ENCODE data around the gene TMEM37. TPM values are rescaled to one million over a fixed set of nuclear protein-coding genes. Genes with fewer than 3 reads are reported as not detected.
A peak's percentile ranks its signal among the peaks of the same experiment; 100 is the strongest.

The TMEM37 gene
- total RNA-seq, 1 donor from 2014 or later, result 85.7 TPM

- ATAC-seq (no peak), DNase-seq (ENCODE audit: low spot score) (no peak)
Observed at GRCh38 chr2:119416299-119416923, 15.2 kb upstream of the TMEM37 start.

GRCh38 chr2:119417908-119418307 lies 13.7 kb upstream of the TMEM37 start:
- ATAC-seq (no peak), DNase-seq (ENCODE audit: low spot score) (no peak)

GRCh38 chr2:119419065-119419464 lies 12.6 kb upstream of the TMEM37 start:
- ATAC-seq, result no peak
- DNase-seq (ENCODE audit: low spot score), result no peak

GRCh38 chr2:119419803-119420508 lies 11.7 kb upstream of the TMEM37 start:
- peak; percentile 26 for ATAC-seq
- DNase-seq (ENCODE audit: low spot score), result no peak

GRCh38 chr2:119421304-119421703 lies 10.3 kb upstream of the TMEM37 start:
- ATAC-seq (no peak), DNase-seq (ENCODE audit: low spot score) (no peak)

GRCh38 chr2:119421741-119422140 lies 9.9 kb upstream of the TMEM37 start:
- no peak for ATAC-seq
- no peak for DNase-seq (ENCODE audit: low spot score)

GRCh38 chr2:119422360-119423107 lies 9.1 kb upstream of the TMEM37 start:
- DNase-seq (ENCODE audit: low spot score), result no peak
- ATAC-seq, result no peak

- ATAC-seq, result no peak
- no peak for DNase-seq (ENCODE audit: low spot score)
Observed at GRCh38 chr2:119423108-119423444, 8.6 kb upstream of the TMEM37 start.

- no peak for ATAC-seq
- no peak for DNase-seq (ENCODE audit: low spot score)
Observed at GRCh38 chr2:119423811-119424210, 7.8 kb upstream of the TMEM37 start.

GRCh38 chr2:119424284-119425118 lies 7.2 kb upstream of the TMEM37 start:
- DNase-seq (ENCODE audit: low spot score) (no peak), ATAC-seq (no peak)

- DNase-seq (ENCODE audit: low spot score), result no peak
- ATAC-seq, result no peak
Observed at GRCh38 chr2:119425119-119425405, 6.6 kb upstream of the TMEM37 start.

GRCh38 chr2:119425620-119426395 lies 5.8 kb upstream of the TMEM37 start:
- no peak for DNase-seq (ENCODE audit: low spot score)
- ATAC-seq, result no peak

GRCh38 chr2:119426396-119426675 lies 5.3 kb upstream of the TMEM37 start:
- no peak for DNase-seq (ENCODE audit: low spot score)
- no peak for ATAC-seq

- DNase-seq (ENCODE audit: low spot score) (peak; percentile 80), ATAC-seq (peak; percentile 39)
Observed at GRCh38 chr2:119426801-119427395, 4.8 kb upstream of the TMEM37 start.

- ATAC-seq (no peak), DNase-seq (ENCODE audit: low spot score) (no peak)
Observed at GRCh38 chr2:119427756-119428155, 3.9 kb upstream of the TMEM37 start.

- peak; percentile 12 for ATAC-seq
Observed at GRCh38 chr2:119428488-119429224, 3.0 kb upstream of the TMEM37 start.

GRCh38 chr2:119429225-119429981 lies 2.3 kb upstream of the TMEM37 start:
- ATAC-seq, result no peak
- no peak for DNase-seq (ENCODE audit: low spot score)

More at GRCh38 chr2:119428488-119429224, 3.0 kb upstream of the TMEM37 start:
- no peak for DNase-seq (ENCODE audit: low spot score)

- no peak for ATAC-seq
Observed at GRCh38 chr2:119430023-119430498, 1.6 kb upstream of the TMEM37 start.

More at GRCh38 chr2:119430023-119430498, 1.6 kb upstream of the TMEM37 start:
- no peak for DNase-seq (ENCODE audit: low spot score)
